Prostate gland (tissue), 2 donors: ENCODE measurements around the gene C1orf198. TPM values are rescaled to one million over a fixed set of nuclear protein-coding genes. Genes with fewer than 3 reads are reported as not detected.

Source experiments
- DNase-seq: peaks from one replicate; pipeline ENCODE4 v3.0.0-alpha.2; 2019; ENCODE audit warnings: low spot score
- H3K27ac ChIP-seq, 2 donors: fragments of 200-600 bp; sonication (generic); 2 replicates each; pipeline ENCODE4 v1.5.1; 2017 to 2019
- H3K27me3 ChIP-seq: fragments of 200-600 bp; sonication (generic); replicated peaks from 2 replicates; pipeline ENCODE4 v1.5.1; 2019; ENCODE audit not compliant: insufficient read depth
- H3K36me3 ChIP-seq, 2 donors: fragments of 200-600 bp; sonication (generic); 1 replicate in 1 of 2; 2 replicates in 1 of 2; pipeline versions ENCODE4 v1.5.1 to v1.8.1; 2017 to 2019
- H3K4me1 ChIP-seq: fragments of 200-600 bp; sonication (generic); replicated peaks from 2 replicates; pipeline ENCODE4 v1.5.1; 2019
- H3K4me3 ChIP-seq, 2 donors: fragments of 200-600 bp; sonication (generic); 2 replicates each; pipeline ENCODE4 v1.5.1; 2017 to 2019
- H3K9me3 ChIP-seq: fragments of 200-600 bp; sonication (generic); 2 replicates; pipeline ENCODE4 v1.5.1; 2017
- CTCF ChIP-seq, 4 experiments: fragments of 200-600 bp in 2 of 4; fragments of 450-650 bp in 2 of 4; sonication (generic) in 2 of 4; IDR thresholded peaks; 1 replicate in 3 of 4; 2 replicates in 1 of 4; pipeline ENCODE4 v1.5.1; 2016 to 2019; ENCODE audit warnings: antibody characterized with exemption in 4 of 4, mild to moderate bottlenecking in 2 of 4, moderate library complexity in 2 of 4
- POLR2A ChIP-seq: fragments of 450-650 bp; IDR thresholded peaks from one replicate; pipeline ENCODE4 v1.6.1; 2016; ENCODE audit warnings: antibody characterized with exemption, mild to moderate bottlenecking
- POLR2AphosphoS5 ChIP-seq: sonication (generic); formaldehyde crosslinking; IDR thresholded peaks from one replicate; pipeline ENCODE4 v1.6.1; 2017; ENCODE audit warnings: antibody characterized with exemption
- WGBS: methylation state at CpG from one replicate; pipeline ENCODE4 v1.1.5; 2018; 5-methylcytosine and 5-hydroxymethylcytosine counted together
- intact Hi-C: fragments of 100-400 bp; cut with DNase I; formaldehyde crosslinking; loops from one replicate; pipeline ENCODE4 v1.14.2; 2022
- total RNA-seq, 2 donors: library from RNA; depleted of rRNA; stranded (reverse); fragments of >200 nt; gene quantifications; one replicate each; pipeline ENCODE4 v1.1.0, GENCODE V29; 2016

C1orf198 gene
- total RNA-seq, 2 donors from 2014 or later = 41.9 to 44.8 TPM

- H3K4me3 ChIP-seq = no peak overlapping the region
- no peaks in the 10 kb centered on the region for H3K9me3 ChIP-seq
- H3K27me3 ChIP-seq = peaks cover 4% of the 10 kb centered on the region
- intact Hi-C loops = no loop called here
- DNase-seq = no peak
- no peaks in the 10 kb centered on the region for H3K4me1 ChIP-seq
- 68% methylated on average over 14 of the region's 14 CpGs for WGBS
- no peak overlapping the region for H3K27ac ChIP-seq
- TF ChIP-seq POLR2A = no peak
- TF ChIP-seq POLR2AphosphoS5 = no peak
- TF ChIP-seq CTCF (IDR thresholded peaks at IDR 0.05) = no peak
- no peaks in the 10 kb centered on the region for H3K36me3 ChIP-seq
These were observed 9.0 kb upstream of the C1orf198 start for GRCh38 chr1:230877146-230877923.

- Histone ChIP-seq H3K27ac (no peak overlapping the region), H3K4me3 (no peak overlapping the region), H3K27me3 (peaks cover 4% of the 10 kb centered on the region), H3K9me3 (no peaks in the 10 kb centered on the region), H3K36me3 (no peaks in the 10 kb centered on the region), H3K4me1 (no peaks in the 10 kb centered on the region)
- no peak for DNase-seq
- TF ChIP-seq POLR2A (no peak), POLR2AphosphoS5 (no peak), CTCF (IDR thresholded peaks at IDR 0.05) (no peak)
- intact Hi-C loops = no loop called here
- WGBS = 79% methylated on average over 6 of the region's 6 CpGs
These were observed 8.3 kb upstream of the C1orf198 start for GRCh38 chr1:230876660-230877059.

- H3K27ac ChIP-seq = no peak overlapping the region
- 90% methylated on average over 8 of the region's 8 CpGs for WGBS
- no peaks in the 10 kb centered on the region for H3K36me3 ChIP-seq
- H3K9me3 ChIP-seq = no peaks in the 10 kb centered on the region
- intact Hi-C loops = no loop called here
- H3K27me3 ChIP-seq = peaks cover 4% of the 10 kb centered on the region
- H3K4me1 ChIP-seq = no peaks in the 10 kb centered on the region
- DNase-seq = no peak
- TF ChIP-seq POLR2AphosphoS5 (no peak), CTCF (IDR thresholded peaks at IDR 0.05) (no peak), POLR2A (no peak)
- H3K4me3 ChIP-seq = no peak overlapping the region
These were observed 7.0 kb upstream of the C1orf198 start for GRCh38 chr1:230875370-230875769.

GRCh38 chr1:230870916-230871315, 2.6 kb upstream of the C1orf198 start:
- DNase-seq = no peak
- Histone ChIP-seq H3K4me3 (no peak overlapping the region), H3K36me3 (no peaks in the 10 kb centered on the region), H3K4me1 (no peaks in the 10 kb centered on the region), H3K27ac (no peak overlapping the region), H3K27me3 (no peaks in the 10 kb centered on the region), H3K9me3 (no peaks in the 10 kb centered on the region)
- TF ChIP-seq CTCF (IDR thresholded peaks at IDR 0.05) (no peak), POLR2AphosphoS5 (no peak)
- 95% methylated on average over 4 of the region's 4 CpGs for WGBS
- intact Hi-C loops = no loop called here

- no peaks in the 10 kb centered on the region for H3K36me3 ChIP-seq
- H3K27ac ChIP-seq = peak overlapping the region in 1 of 2 donors; percentile 81
- intact Hi-C loops = loop anchor here (5.0 kb wide), 1 partner anchor 33 kb away; no protein-coding TSS in a partner anchor
- no peak overlapping the region for H3K4me3 ChIP-seq
- no peaks in the 10 kb centered on the region for H3K4me1 ChIP-seq
- H3K9me3 ChIP-seq = no peaks in the 10 kb centered on the region
- DNase-seq = no peak
- no peaks in the 10 kb centered on the region for H3K27me3 ChIP-seq
- TF ChIP-seq CTCF (IDR thresholded peaks at IDR 0.05) (no peak), POLR2A (no peak), POLR2AphosphoS5 (no peak)
- WGBS = 67% methylated on average over 4 of the region's 4 CpGs
These were observed 1.2 kb upstream of the C1orf198 start for GRCh38 chr1:230869500-230869899.
